HAP-1 (cell line): Measurements from ENCODE around the gene PLCB3.
A peak's percentile ranks its signal among the peaks of the same experiment; 100 is the strongest.

ENCODE experiments used
- DNase-seq, 2 experiments: peaks; one replicate each; pipeline ENCODE4 v3.0.0-alpha.2; 2016 to 2020; ENCODE audit warnings: low spot score in 2 of 2
- H3K27me3 ChIP-seq: fragments of 250-450 bp; sonication (Bioruptor Pico); 2 replicates; pipeline ENCODE4 v1.5.1; 2020; ENCODE audit warnings: low read depth, mild to moderate bottlenecking, moderate library complexity
- H3K36me3 ChIP-seq: fragments of 250-450 bp; sonication (Bioruptor Pico); replicated peaks from 2 replicates; pipeline ENCODE4 v1.5.1; 2020; ENCODE audit warnings: mild to moderate bottlenecking
- H3K4me1 ChIP-seq: fragments of 250-450 bp; sonication (Bioruptor Pico); 2 replicates; pipeline ENCODE4 v1.5.1; 2020; ENCODE audit warnings: mild to moderate bottlenecking
- H3K4me3 ChIP-seq: fragments of 250-450 bp; sonication (Bioruptor Pico); 2 replicates; pipeline ENCODE4 v1.5.1; 2020; ENCODE audit warnings: mild to moderate bottlenecking, moderate library complexity
- H3K9me3 ChIP-seq: fragments of 250-450 bp; sonication (Bioruptor Pico); 2 replicates; pipeline ENCODE4 v1.5.1; 2020; ENCODE audit warnings: mild to moderate bottlenecking, moderate library complexity
- in situ Hi-C: fragments of 300-500 bp; cut with MboI; formaldehyde crosslinking; loops from 3 replicates; pipeline ENCODE4 v1.14.3; 2020; ENCODE audit warnings: low sequenced_read_pairs, inconsistent platforms, mixed read lengths

Gene PLCB3

DNA sequence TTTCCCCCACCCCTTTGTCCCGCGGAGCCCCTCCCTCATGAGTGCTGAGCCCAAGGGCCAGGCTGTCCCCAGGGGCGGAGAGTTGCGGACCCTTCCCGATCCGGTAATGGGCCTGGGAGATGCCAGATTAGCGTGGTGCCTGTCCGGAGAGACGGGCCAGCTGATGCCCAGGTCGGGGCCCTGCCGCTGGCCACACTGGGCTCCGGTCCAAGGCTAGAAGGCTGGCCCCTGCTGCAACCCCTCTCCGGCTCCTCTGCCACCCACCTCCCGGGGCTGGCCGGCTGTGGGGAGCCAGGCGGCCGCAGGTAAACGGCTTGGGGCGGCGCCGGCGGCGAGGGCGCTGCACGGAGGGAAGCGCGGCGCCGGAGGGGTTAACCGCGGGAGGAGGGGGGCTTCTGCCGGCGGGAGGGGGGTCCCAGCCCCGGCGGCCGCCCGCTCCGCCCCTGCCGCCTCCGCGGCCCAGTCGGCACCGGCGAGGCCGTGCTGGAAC, 40.0 kb downstream of the PLCB3 start, which contains the start of gene KCNK4:
KCNK4 (plus strand) TSS at position 41 of the 490 bp plus-strand sequence. CDS start 1,717 bp downstream, outside the sequence.
- Histone ChIP-seq H3K4me3 (no peak within 1 kb of the TSS), H3K9me3 (no peaks in the 10 kb centered on the region), H3K4me1 (peaks cover under 1% of the 10 kb centered on the region; the same call in 1 of the 2 replicates), H3K27me3 (peaks cover 55% of the 10 kb centered on the region), H3K36me3 (no peaks in the 10 kb centered on the region)
- no peak for DNase-seq
- in situ Hi-C loops = no loop called here

DNA sequence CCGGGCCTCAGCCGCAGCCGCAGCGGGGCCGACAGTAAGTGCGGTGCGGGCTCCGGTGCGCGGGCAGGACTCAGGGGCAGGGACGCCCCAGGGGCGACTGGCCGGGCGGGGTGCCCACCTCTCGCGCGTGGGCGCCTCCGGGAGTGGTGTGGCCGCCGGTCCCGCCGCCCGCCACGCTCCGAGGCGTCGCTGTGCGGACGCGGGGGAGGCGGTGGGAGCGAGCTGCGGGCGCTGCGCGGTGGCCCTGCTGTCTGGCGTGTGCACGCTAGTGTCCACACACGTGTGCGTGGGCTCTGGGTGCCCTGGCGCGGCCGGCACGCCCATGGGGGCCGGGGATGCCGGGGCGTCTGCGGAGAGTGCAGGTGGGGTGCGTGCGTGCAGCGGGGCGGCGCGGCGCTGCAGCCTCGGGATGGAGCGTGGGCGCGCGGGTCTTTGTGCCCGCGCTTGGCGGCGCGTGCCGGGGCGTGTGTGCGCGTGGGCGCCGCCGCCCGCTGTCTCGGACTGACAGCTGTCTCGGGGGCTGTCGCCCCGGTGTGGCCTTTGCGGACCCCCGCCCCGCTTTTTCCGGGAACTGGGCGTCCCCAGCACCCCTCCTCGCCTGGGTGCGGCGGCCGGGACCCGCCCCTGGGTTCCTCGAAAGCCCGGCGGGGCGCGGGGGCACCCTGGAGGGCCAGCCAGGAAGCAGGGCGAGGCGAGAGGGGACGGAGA, 40.6 kb downstream of the PLCB3 start:
- Histone ChIP-seq H3K4me1 (no peaks in the 10 kb centered on the region), H3K4me3 (no peak overlapping the region)

DNA sequence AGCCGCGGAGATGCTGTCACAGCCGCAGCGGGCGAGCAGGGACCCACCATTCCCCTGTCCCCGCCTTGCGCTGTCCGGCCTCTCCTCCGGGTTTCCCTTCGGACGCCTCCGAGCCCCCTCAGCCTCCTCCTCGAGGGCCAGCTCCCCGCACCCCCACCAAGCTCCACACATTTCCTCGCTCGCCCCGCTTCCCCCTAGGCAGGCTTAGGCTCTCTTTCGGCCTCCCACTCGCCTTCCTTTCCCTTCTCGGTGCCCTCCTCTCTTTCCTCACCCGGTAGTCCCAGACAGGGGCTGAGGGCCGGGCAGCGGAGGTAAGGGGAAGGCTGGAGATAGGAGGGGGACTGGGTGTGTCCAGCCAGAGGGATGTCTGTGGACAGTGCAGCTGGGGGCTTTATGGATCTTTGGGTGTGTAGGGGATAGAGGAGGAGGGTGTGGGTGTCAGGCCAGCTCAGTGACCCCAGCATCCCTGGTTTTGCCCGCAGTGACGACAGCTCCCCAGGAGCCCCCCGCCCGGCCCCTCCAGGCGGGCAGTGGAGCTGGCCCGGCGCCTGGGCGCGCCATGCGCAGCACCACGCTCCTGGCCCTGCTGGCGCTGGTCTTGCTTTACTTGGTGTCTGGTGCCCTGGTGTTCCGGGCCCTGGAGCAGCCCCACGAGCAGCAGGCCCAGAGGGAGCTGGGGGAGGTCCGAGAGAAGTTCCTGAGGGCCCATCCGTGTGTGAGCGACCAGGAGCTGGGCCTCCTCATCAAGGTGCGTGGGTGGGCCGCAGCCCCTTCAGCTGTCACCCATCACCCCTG, 41.3 kb downstream of the PLCB3 start:
- no peaks in the 10 kb centered on the region for H3K9me3 ChIP-seq
- no peak for DNase-seq
- no peaks in the 10 kb centered on the region for H3K4me1 ChIP-seq
- H3K4me3 ChIP-seq = no peak overlapping the region
- peaks cover 68% of the 10 kb centered on the region for H3K27me3 ChIP-seq
- H3K36me3 ChIP-seq = no peaks in the 10 kb centered on the region
- in situ Hi-C loops = no loop called here

More for the DNA sequence above, 40.6 kb downstream of the PLCB3 start:
- H3K36me3 ChIP-seq = no peaks in the 10 kb centered on the region
- H3K9me3 ChIP-seq = no peaks in the 10 kb centered on the region
- in situ Hi-C loops = no loop called here
- no peak for DNase-seq
- H3K27me3 ChIP-seq = peaks cover 61% of the 10 kb centered on the region

DNA sequence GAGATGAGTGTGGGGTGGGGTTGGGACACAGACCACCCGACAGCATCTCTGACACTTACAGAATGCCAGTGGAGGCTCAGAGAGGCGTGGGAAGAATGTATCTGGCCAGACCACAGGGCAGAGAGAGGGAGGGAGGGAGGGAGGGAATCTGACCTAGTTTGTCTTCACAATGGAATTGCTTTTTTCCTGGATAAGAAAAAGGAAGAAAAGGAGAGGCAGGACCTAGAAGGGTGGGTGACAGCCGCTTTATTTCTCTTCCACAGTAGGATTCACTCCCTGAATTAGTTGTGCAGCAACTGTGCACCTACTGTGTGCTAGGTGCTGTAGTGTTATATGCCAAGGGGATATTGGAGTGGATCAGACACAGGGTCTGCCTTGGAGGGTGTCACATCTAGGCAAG, 43.4 kb downstream of the PLCB3 start:
- in situ Hi-C loops = no loop called here
- peaks cover 77% of the 10 kb centered on the region for H3K27me3 ChIP-seq
- H3K36me3 ChIP-seq = no peaks in the 10 kb centered on the region
- no peaks in the 10 kb centered on the region for H3K4me1 ChIP-seq
- no peak for DNase-seq
- H3K9me3 ChIP-seq = no peaks in the 10 kb centered on the region
- H3K4me3 ChIP-seq = no peak overlapping the region

DNA sequence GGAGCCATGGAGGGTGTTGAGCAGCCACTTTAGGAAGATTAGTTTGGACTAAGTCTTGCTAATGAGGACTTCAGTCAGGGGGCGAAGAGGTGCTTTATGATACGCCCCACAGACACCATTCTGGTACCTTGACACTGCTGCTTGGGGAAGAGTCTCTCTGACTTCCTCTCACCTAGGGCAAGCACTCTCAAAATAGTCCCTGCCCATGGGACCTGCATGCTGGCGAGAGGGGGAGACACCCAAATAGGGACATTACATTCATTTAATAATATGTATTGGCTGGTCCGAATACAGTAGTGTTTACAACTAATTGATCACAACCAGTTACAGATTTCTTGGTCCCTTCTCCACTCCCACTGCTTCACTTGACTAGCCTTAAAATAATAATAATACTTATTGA, 44.4 kb downstream of the PLCB3 start:
- H3K27me3 ChIP-seq = peaks cover 70% of the 10 kb centered on the region

DNA sequence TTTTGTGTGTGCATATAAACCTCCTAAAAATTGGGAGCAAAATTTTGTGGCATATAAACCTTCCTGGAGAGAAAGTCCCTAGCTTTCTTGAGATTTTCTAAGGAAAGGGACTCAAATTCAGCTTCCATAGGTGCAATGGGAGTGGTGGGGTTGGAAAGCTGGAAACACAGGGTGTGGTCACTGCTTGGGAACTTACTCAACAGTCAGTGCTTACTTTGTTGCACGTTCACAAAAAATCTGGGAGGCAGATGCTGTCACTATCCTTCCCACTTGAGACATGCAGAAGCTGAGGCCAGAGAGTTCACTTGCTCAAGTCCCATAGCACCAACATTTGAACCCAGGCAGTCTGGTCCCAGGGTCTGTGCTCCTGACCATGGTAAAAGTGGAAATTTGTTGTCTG, 44.9 kb downstream of the PLCB3 start:
- no peaks in the 10 kb centered on the region for H3K36me3 ChIP-seq
- no peak for DNase-seq
- H3K4me3 ChIP-seq = no peak overlapping the region
- peaks cover 7% of the 10 kb centered on the region; the same call in 1 of the 2 replicates for H3K4me1 ChIP-seq
- H3K27me3 ChIP-seq = peaks cover 65% of the 10 kb centered on the region
- no peaks in the 10 kb centered on the region for H3K9me3 ChIP-seq
- in situ Hi-C loops = no loop called here

More for the DNA sequence above, 44.4 kb downstream of the PLCB3 start:
- in situ Hi-C loops = no loop called here
- Histone ChIP-seq H3K4me3 (no peak overlapping the region), H3K4me1 (peaks cover 5% of the 10 kb centered on the region; the same call in 1 of the 2 replicates), H3K9me3 (no peaks in the 10 kb centered on the region), H3K36me3 (no peaks in the 10 kb centered on the region)
- DNase-seq = no peak

DNA sequence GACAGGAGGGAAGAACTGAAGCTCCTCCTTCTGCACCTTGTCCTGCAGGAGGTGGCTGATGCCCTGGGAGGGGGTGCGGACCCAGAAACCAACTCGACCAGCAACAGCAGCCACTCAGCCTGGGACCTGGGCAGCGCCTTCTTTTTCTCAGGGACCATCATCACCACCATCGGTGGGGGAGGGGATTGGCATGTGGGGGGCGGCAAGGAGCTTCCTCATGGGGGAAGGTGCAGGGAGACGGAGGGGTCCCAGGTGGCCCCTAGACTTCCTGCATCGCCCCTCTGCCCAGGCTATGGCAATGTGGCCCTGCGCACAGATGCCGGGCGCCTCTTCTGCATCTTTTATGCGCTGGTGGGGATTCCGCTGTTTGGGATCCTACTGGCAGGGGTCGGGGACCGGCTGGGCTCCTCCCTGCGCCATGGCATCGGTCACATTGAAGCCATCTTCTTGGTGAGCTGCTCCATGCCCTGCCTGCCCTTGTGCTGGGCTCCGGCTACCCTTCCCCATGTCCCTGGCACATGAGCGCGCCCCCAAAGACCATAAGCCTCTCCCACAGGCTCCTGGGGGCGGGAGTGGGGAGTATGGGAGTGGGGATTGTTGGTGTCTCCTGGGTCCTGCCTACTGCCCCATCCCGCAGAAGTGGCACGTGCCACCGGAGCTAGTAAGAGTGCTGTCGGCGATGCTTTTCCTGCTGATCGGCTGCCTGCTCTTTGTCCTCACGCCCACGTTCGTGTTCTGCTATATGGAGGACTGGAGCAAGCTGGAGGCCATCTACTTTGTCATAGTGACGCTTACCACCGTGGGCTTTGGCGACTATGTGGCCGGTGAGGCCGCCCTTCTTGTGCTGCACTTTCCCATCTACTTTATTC, 45.7 kb downstream of the PLCB3 start:
- peaks cover 7% of the 10 kb centered on the region; the same call in 1 of the 2 replicates for H3K4me1 ChIP-seq
- in situ Hi-C loops = no loop called here
- H3K4me3 ChIP-seq = no peak overlapping the region
- H3K36me3 ChIP-seq = no peaks in the 10 kb centered on the region
- peaks cover 59% of the 10 kb centered on the region for H3K27me3 ChIP-seq
- no peaks in the 10 kb centered on the region for H3K9me3 ChIP-seq
- DNase-seq = no peak

DNA sequence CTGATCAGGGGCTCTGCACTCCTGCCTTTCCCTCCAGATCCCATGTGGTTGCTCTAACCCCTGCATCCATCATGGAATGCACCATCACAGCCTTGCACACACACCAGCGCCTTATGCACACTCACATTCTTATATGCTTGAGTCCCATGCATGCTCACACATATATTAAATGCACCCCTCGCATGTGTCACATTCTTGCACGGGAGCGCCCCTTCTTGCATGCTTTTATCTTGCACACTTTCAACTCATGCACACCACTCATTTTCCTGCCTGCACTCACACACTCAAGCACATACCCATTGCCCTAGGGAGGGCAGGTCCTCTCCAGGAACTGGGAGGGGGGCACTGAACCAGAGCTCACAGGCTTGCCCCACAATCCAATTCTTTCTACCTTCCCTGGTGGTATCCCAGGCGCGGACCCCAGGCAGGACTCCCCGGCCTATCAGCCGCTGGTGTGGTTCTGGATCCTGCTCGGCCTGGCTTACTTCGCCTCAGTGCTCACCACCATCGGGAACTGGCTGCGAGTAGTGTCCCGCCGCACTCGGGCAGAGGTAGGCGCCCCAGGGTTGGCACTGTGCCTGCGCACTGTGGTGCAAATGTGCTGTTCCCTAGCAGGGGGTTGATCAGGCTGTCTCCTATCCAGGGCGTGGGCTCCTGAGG, 46.5 kb downstream of the PLCB3 start:
- no peak for DNase-seq
- Histone ChIP-seq H3K4me1 (peaks cover 7% of the 10 kb centered on the region; the same call in 1 of the 2 replicates), H3K27me3 (peaks cover 51% of the 10 kb centered on the region), H3K9me3 (no peaks in the 10 kb centered on the region), H3K36me3 (no peaks in the 10 kb centered on the region), H3K4me3 (no peak overlapping the region)
- in situ Hi-C loops = no loop called here

DNA sequence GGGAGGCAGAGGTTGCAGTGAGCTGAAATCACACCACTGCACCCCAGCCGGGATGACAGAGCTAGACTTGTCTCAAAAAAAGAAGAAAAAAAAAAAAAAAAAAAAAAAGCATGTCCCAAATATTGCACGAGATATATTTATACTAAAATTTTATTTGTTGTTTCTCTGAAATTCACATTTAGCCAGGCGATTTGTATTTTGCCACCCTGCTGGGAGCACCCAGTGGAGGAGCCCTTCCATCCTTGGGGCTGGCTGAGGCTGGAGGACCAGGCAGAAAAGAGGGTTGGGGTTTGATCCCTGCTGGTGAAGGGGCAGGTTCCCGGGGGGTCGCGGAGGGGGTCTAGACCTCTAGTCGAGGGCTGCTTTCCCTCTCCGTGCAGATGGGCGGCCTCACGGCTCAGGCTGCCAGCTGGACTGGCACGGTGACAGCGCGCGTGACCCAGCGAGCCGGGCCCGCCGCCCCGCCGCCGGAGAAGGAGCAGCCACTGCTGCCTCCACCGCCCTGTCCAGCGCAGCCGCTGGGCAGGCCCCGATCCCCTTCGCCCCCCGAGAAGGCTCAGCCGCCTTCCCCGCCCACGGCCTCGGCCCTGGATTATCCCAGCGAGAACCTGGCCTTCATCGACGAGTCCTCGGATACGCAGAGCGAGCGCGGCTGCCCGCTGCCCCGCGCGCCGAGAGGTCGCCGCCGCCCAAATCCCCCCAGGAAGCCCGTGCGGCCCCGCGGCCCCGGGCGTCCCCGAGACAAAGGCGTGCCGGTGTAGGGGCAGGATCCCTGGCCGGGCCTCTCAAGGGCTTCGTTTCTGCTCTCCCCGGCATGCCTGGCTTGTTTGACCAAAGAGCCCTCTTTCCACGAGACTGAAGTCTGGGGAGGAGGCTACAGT, 47.9 kb downstream of the PLCB3 start:
- no peak for DNase-seq
- no peaks in the 10 kb centered on the region for H3K36me3 ChIP-seq
- no peak overlapping the region for H3K4me3 ChIP-seq
- no peaks in the 10 kb centered on the region for H3K9me3 ChIP-seq
- in situ Hi-C loops = no loop called here
- H3K27me3 ChIP-seq = peaks cover 38% of the 10 kb centered on the region
- peaks cover 7% of the 10 kb centered on the region; the same call in 1 of the 2 replicates for H3K4me1 ChIP-seq

DNA sequence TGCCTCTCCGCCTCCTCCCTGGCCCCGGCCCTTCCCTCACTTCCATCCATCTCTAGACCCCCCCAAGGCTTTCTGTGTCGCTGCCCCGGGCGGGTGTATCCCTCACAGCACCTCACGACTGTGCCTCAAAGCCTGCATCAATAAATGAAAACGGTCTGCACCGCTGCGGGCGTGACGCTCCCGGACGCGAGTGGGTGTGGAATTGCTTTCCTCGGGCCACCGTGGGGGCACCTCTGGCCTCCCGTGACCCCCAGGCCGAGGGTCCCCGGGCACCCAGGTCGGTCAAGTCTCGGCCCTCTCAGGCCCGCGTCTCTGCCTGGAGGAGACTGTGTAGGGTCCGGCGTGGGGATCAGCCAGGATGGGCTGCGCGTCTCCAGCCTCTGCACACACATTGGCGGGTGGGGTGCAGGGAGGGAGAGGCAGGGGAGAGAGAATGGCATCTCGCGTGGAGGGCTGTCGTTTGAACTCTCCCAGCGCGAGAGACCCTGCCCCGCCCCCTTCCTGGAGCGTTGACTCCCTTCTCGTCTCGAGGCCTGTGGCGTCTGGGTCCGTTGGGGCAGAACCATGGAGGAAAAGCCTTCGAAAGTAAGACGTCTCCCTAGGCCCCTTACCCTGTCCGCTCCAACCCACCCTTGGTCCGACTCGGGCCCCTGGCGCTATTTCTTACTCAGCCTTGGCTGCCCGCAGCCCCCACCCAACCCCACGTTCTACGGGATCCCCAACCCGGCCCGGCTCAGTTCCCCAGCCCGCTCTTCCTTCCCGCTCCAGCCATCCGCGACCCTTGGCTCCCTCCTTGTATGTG, 48.7 kb downstream of the PLCB3 start, which contains the start of gene CATSPERZ:
CATSPERZ (plus strand) TSS at position 512 of the 802 bp plus-strand sequence; CDS start at position 565, 53 bp downstream.
- Histone ChIP-seq H3K36me3 (no peaks in the 10 kb centered on the region), H3K4me1 (peaks cover 7% of the 10 kb centered on the region; the same call in 1 of the 2 replicates), H3K27me3 (peaks cover 35% of the 10 kb centered on the region), H3K9me3 (no peaks in the 10 kb centered on the region), H3K4me3 (peak within 1 kb of the TSS; percentile 16)
- no peak for DNase-seq
- in situ Hi-C loops = no loop called here

DNA sequence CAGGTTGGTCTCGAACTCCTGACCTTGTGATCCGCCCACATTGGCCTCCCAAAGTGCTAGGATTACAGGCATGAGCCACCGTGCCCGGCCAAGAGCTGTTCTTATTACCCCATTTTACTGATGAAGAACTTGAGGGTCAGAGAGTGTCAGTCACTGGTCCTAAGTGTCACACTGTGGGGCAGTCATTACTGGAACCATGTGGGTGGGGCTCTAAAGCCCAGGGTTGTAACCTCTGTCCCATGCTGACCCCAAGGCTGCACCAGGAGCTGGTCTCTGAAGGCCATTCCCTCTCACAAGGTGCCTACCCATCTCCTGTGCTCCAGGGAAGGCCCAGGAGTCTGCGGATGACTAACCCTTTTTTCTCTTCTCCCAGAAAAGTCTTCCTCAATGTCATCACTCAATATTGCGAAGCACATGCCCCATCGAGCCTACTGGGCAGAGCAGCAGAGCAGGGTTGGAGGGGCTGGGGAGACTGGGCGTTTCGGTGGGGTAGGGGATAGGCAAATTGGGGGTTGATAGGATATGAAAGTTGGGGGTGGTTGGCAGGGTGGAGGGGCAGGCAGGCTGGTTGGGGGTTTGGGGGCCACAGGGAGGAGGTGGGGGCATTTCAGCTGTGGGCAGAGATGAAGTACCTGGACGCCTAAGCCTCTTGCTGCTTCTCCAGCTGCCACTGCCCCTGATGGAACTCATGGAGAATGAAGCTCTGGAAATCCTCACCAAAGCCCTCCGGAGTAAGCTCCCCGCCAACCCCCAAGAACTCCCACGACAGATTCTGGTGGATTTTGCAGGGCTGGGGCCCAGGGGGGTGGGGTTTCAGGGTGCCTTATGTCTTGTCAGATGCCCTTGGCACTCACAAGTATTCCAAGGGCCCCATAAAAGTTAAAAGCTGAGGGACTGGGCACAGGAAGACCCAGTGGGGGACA, 52.0 kb downstream of the PLCB3 start:
- no peak overlapping the region for H3K4me3 ChIP-seq
- H3K27me3 ChIP-seq = peaks cover 2% of the 10 kb centered on the region
- in situ Hi-C loops = no loop called here
- H3K9me3 ChIP-seq = no peaks in the 10 kb centered on the region
- no peak for DNase-seq
- H3K36me3 ChIP-seq = no peaks in the 10 kb centered on the region
- H3K4me1 ChIP-seq = peaks cover 14% of the 10 kb centered on the region; the same call in 1 of the 2 replicates
